Ramos (cell line): ENCODE data around the gene NAGPA.

Experiments used
- in situ Hi-C: fragments of 300-500 bp; cut with MboI; formaldehyde crosslinking; loops from one replicate; pipeline ENCODE4 v1.14.3; 2022; ENCODE audit warnings: low sequenced_read_pairs; ENCODE audit not compliant: unreplicated experiment

The NAGPA gene

GRCh38 chr16:5005916-5006315 is 27.8 kb downstream of the NAGPA start:
- in situ Hi-C loops = no loop called here

DNA sequence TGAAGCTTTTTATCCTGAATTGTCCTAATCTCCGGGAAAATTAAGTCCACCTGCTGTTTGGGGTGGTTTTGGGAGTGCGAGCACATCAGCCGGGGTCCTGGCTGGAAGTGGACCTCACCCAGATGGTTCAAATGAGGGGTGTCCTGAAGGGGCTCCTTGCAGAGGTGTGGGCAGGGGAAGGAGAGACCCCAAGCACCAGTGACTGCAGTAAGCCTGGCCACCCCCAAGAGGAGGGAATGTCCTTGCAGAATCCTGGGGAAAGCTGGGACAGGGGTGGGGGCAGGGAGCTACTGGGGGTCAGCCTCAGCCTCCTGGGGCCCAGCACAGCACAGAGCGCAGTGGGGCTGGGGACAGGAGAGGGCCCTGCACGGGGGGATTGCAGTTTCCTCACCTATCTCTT is 29.4 kb downstream of the NAGPA start:
- in situ Hi-C loops = no loop called here

GRCh38 chr16:5003828-5004227 is 29.9 kb downstream of the NAGPA start:
- in situ Hi-C loops = no loop called here

GRCh38 chr16:5003211-5003610 is 30.5 kb downstream of the NAGPA start:
- in situ Hi-C loops = no loop called here

DNA sequence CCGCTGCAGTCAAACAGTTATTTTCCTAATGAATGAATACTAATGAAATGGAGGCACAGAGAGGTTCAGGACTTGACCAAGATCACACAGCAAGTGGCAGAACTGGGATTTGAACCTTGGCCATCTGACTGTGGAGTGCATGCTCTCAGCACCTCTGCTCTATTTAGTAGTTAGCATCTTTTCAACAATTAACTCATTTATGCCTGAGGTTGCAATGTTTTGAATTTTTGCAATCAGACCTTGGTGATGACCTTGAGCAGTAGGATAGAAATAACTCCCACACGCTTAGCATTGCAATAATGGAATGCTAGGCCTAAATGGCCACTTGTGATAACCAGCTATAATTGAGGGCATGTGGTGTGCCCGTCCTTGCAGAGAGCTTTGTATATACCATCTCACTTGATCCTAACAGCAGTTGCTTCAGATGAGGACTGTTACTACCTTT is 31.0 kb downstream of the NAGPA start:
- in situ Hi-C loops = no loop called here

- in situ Hi-C loops = no loop called here
These were observed 31.7 kb downstream of the NAGPA start for GRCh38 chr16:5001986-5002385.

DNA sequence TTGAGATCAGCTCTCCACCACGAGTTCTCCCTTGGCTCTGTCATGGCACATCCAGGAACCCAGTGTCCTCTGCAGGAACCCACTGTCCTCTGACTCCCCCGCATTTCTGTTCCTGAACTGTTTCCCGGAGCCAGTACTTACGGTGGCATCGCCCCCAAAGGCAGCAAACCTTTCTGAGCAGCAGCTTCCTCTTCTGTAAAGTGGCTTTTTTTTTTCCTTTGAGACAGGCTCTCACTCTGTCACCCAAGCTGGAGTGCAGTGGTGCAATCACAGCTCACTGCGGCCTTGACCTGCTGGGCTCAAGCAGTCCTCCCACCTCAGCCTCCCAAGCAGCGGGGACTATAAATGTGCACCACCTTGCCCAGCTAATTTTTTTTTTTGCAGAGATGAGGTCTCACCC is 32.2 kb downstream of the NAGPA start:
- in situ Hi-C loops = no loop called here

DNA sequence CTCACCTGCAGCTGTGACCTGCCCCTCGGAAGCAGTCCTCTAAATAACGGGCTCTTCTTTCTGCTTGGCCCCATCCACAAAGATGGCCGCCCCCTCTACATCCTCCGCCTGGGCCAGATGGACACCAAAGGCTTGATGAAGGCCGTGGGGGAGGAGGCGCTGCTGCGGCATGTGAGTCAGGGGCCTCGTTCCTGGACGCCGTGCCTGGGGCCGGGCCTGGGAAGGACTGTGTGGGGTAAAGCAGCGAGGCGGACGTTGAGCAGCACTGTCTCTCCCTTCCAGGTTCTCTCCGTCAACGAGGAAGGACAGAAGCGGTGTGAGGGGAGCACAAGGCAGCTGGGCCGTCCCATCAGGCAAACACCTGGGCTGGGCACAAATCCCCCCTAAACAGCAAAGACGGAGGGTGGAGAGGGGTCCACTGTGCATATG is 33.1 kb downstream of the NAGPA start:
- in situ Hi-C loops = no loop called here

- in situ Hi-C loops = no loop called here
These were observed 38.9 kb downstream of the NAGPA start for GRCh38 chr16:4994719-4995434.

- in situ Hi-C loops = no loop called here
These were observed 42.0 kb downstream of the NAGPA start for GRCh38 chr16:4991754-4992153.

- in situ Hi-C loops = no loop called here
These were observed 43.3 kb downstream of the NAGPA start for GRCh38 chr16:4990415-4990814.

- in situ Hi-C loops = no loop called here
These were observed 44.2 kb downstream of the NAGPA start for GRCh38 chr16:4989391-4990006.

DNA sequence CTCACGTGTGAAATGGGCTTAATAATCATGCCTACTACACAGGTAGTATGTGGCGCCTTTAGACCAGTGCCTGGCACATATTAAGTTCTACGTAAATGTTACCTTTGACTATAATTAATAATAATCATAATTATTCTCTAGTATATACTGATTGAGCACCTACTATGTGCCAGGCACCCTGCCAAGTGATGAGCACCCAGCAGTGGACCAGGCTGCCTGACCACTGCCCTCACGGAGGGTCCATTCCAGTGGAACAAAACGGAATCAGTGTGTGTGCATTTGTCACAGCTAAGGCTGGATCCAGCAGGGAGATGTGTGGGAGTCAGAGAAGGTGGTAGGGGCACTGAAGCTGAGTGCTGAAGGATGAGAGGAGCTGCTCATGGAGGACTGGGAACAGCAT is 45.1 kb downstream of the NAGPA start:
- in situ Hi-C loops = no loop called here

DNA sequence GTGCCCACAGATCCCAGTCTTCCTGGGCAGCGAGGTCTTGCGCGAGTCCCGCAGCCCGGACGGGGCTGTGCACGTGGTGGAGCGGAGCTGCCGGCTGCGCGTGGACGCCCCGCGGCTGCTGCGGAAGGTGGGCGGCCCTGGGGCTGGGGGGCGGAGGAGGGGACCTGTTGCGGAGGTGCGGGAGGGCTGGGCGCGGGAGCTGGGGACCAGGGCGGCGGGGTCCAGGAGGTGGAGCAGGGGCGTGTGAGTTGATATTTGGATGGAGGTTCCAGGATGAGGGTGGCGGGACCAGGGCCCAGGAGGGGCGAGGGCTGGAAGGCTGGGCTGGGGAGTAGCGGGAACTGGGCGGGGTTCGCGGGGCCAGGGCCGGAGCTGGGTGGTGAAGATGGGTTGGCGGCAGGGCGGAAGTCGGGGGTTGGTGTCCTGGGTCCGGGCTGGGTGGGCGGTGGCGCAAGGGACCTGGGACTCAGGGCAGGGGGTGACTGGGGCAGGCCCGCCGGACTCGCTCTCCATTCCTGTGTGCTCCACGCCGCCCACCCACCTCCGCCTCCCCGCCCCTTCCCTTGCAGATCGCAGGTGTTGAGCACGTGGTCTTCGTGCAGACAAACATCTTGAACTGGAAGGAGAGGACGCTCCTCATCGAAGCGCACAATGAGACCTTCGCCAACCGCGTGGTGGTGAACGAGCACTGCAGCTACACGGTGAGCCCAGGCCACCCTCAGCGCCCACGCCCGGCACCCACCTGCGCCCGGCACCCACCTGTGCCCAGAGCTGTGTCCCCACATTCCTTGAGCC is 46.0 kb downstream of the NAGPA start:
- in situ Hi-C loops = no loop called here

GRCh38 chr16:4987250-4987579 is 46.5 kb downstream of the NAGPA start:
- in situ Hi-C loops = no loop called here

DNA sequence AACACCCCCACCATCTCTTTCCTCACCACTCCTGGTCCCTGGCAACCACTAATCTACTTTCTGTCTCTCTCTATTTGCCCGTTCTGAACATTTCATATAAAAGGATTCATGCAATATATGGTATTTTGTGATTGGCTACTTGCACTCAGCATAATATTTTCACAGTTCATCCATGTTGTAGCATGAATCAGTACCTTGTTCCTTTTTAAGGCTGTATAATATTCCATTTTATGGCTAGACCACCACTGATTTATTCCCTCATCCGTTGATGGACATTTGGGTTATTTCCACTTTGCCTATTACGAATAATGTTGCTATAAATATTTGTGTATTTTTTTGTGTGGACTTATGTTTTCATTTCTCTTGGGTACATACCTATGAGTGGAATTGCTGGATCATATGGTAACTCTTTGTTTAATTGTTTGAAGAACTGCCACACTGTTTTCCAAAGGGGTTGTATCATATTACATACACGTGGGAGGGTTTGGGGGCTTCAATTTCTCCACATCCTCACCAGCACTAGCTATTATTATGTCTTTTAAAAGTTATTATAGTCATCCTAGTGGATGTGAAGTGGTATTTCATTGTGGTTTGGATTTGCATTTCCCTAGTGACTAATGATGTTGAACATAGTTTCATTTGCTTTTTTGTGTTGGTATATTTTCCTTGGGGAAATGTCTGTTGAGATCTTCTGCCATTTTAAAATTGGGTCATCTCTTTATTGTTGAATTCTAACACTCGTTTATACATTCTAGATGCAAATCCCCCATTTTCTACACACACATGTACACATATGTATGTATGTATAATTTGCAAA is 49.4 kb downstream of the NAGPA start:
- in situ Hi-C loops = no loop called here

DNA sequence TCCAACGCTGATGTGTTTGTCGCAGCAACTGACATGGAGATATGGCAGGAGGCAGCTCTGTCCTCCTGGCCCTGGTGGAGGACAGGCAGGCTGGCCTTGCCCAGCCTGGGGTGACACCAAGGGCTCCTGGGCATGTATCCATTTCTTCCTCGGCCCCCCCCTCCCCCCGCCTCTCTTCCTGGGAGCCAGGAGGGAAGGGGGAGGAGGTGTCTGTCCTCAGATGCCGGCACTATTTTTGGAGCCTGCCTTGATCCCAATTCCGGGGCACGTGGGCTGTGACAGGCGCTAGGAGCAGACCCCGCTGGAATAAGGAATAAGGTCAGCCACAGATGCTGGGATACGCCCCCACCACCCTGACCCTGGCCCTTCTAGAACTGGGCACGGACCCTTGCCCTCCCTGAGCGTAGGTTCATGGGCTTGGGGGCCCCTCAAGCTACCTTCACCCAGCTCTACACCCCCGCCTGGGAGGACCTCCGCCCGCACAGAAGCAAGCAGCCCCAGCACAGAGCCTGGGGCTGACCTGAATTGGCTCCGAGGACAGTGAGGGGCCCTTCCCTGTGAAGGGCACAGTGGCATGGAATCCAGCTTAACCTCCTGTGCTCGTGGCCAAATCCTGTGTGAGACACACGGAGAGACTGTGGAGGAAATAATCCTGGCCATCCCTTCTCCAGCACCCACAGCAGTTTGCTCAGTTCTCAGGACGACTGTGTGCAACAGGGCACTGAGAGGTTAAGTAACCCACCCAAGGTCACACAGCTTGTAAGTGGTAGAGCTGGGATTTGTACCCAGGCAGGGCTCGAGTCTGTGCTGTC is 51.5 kb downstream of the NAGPA start:
- in situ Hi-C loops = no loop called here

DNA sequence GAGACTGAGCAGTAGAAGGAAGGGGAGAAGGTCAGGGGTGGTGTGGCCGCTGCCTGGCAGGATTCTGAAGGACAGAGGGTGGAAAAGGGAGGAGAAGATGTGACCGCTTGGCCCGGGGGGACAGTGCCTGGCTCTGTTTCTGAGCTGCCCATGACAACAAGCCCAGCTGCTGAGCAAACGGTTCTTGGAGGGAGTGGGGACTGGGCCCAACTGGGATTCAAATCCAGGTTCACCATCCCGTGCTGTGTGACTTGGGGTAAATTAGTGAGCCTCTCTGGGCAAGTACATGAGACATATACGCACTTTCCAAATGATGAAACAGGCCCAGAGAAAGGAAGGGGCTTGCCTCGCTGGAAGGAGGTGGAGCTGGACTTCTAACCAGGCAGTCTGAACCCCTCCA is 52.3 kb downstream of the NAGPA start:
- in situ Hi-C loops = no loop called here

GRCh38 chr16:4980691-4981090 is 53.0 kb downstream of the NAGPA start:
- in situ Hi-C loops = no loop called here
